ENCODE results near the gene FGFR4. TPM values are rescaled to one million over a fixed set of nuclear protein-coding genes. Genes with fewer than 3 reads are reported as not detected.

Gene FGFR4
- total and polyA plus RNA-seq, 10 donors = 5.2 to 41.6 (median 23.0) TPM

GRCh38 chr5:177112589-177113220, 26.0 kb downstream of the FGFR4 start:
- TF ChIP-seq POLR2AphosphoS5 (IDR thresholded peaks at IDR 0.05) (no peak), POLR2A (IDR thresholded peaks at IDR 0.05) (no peak), CTCF (IDR thresholded peaks at IDR 0.05 in 8 of 11, conservative IDR thresholded peaks at IDR 0.05 in 3 of 11) (no peak)
- no peak for DNase-seq
- no peaks in the 10 kb centered on the region for H3K9me3 ChIP-seq
- no peak overlapping the region for H3K27ac ChIP-seq
- no peak overlapping the region for H3K4me3 ChIP-seq
- peaks cover 7 to 49% (median 34%) of the 10 kb centered on the region in 6 donors for H3K4me1 ChIP-seq
- no peaks in the 10 kb centered on the region for H3K36me3 ChIP-seq
- WGBS, 5 donors = 74 to 90% (median 75%) methylated on average over 5 of the region's 5 CpGs
- intact Hi-C loops (cut with DNase I; ENCODE audit: low total_unique reads) = loop anchor here (10.0 kb wide), 1 partner anchor 192 kb away; the partner anchor contains the start of genes PRELID1 and RAB24
- no peaks in the 10 kb centered on the region for H3K27me3 ChIP-seq (replicated peaks in 1 of 7)

DNA sequence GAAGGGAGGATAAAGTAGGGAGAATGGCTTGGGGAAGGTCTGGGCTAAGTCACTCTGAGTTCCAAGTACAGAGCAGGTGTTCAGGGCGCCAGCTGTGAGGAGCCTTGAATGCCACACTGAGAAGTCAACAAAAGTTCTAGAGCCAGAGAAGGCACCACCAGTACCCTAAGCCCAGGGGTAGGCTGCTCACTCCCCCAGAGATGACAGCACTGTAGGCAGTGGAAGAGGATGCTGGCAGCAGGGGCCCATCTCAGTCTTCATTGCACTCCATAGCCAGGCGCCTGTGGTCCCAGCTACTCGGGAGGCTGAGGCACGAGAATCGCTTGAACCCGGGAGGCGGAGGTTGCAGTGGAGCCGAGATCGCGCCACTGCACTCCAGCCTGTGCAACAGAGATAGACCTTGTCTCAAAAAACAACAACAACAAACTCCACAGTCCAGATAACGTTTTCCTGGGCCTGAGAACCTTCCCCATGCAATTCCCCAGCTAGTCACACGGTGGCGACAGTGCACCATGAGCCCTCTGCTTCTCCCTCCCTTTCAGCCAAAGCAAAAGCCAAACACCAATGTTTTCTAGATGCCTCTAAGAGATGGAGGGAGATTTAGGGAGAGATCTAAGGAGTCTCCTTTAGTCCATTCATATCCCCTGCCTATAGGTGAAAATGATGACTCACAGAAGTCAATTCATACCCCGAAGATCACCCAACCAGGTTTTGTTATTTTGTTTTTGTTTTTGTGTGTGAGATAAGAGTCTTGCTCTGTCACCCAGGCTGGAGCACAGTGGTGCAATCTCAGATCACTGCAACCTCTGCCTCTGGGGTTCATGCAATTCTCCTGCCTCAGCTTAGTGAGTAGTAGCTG, 27.1 kb downstream of the FGFR4 start:
- H3K27ac ChIP-seq = peak overlapping the region; percentile 55 to 82 (median 76)

DNA sequence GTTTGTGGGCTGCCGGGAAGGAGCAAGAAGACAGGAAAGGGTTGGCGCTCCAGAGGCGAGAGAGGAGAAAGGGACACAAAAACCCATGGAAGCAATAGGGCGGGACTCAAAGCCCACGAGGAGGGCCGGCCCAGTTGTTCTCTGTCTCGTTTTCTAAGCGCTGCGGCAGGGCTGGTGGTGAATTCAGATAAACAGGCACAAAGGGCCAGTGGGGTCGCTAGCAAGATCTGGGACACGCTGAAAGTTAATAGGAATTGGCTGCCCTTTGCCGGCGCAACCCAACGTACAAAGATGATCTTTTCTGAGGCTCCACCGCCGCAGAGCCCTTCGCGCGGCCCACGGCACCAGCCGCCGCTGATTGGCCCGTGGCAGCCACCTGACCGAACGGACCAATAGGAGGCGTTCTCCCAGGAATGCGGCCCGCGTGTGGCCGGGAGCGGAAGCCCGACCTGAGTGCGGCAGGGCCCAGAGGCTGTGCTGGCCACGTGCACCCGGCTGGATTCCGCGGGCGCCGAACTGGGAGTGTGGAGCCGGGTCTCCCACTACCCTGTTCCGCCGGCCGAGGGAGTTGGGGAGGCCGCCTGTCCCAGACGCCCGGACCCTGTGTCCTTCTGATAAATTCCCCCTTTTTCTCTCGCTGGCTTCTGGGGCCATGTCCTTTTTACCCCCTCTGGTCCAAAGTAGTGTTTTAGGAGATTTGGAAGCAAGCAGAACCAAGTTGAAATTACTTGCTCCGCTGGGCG, 30.1 kb downstream of the FGFR4 start:
- peak overlapping the region in 6 of 8 donors; percentile 9 to 61 (median 25) for H3K4me3 ChIP-seq
- no peak for TF ChIP-seq POLR2A (IDR thresholded peaks at IDR 0.05)
- TF ChIP-seq POLR2AphosphoS5 (IDR thresholded peaks at IDR 0.05) = peak; percentile 70 to 88 (median 82)
- peak in 4 of 11 experiments; percentile 7 to 41 (median 25) for TF ChIP-seq CTCF (IDR thresholded peaks at IDR 0.05 in 8 of 11, conservative IDR thresholded peaks at IDR 0.05 in 3 of 11)
- peak overlapping the region; percentile 22 to 79 (median 70) for H3K27ac ChIP-seq
- H3K9me3 ChIP-seq = no peaks in the 10 kb centered on the region
- H3K27me3 ChIP-seq (replicated peaks in 1 of 7) = no peaks in the 10 kb centered on the region
- peak; percentile 94 for DNase-seq
- H3K4me1 ChIP-seq = peaks cover 7 to 45% (median 31%) of the 10 kb centered on the region in 6 donors
- WGBS, 5 donors = 27 to 37% (median 33%) methylated on average over 38 to 49 of the region's 49 CpGs
- no peaks in the 10 kb centered on the region for H3K36me3 ChIP-seq
- intact Hi-C loops (cut with DNase I; ENCODE audit: low total_unique reads) = loop anchor here (10.0 kb wide), 1 partner anchor 188 kb away; the partner anchor contains the start of genes PRELID1 and RAB24

More for the DNA sequence above, 27.1 kb downstream of the FGFR4 start:
- peak; percentile 92 for DNase-seq
- H3K27me3 ChIP-seq (replicated peaks in 1 of 7) = no peaks in the 10 kb centered on the region
- peak overlapping the region in 2 of 8 donors; percentile 9 to 56 for H3K4me3 ChIP-seq
- H3K9me3 ChIP-seq = no peaks in the 10 kb centered on the region
- H3K36me3 ChIP-seq = no peaks in the 10 kb centered on the region
- WGBS, 5 donors = 18 to 29% (median 21%) methylated on average over 4 to 14 of the region's 14 CpGs
- H3K4me1 ChIP-seq = peaks cover 7 to 49% (median 34%) of the 10 kb centered on the region in 6 donors
- peak in 2 of 3 donors; percentile 22 to 88 for TF ChIP-seq POLR2AphosphoS5 (IDR thresholded peaks at IDR 0.05)
- no peak for TF ChIP-seq POLR2A (IDR thresholded peaks at IDR 0.05)
- peak; percentile 95 to 100 (median 99) for TF ChIP-seq CTCF (IDR thresholded peaks at IDR 0.05 in 8 of 11, conservative IDR thresholded peaks at IDR 0.05 in 3 of 11)
- intact Hi-C loops (cut with DNase I; ENCODE audit: low total_unique reads) = loop anchor here (10.0 kb wide), 1 partner anchor 191 kb away; the partner anchor contains the start of genes PRELID1 and RAB24
